Measurements from ENCODE around the gene LAMA2. TPM values are rescaled to one million over a fixed set of nuclear protein-coding genes. Genes with fewer than 3 reads are reported as not detected.

Gene LAMA2
- total and polyA plus RNA-seq, 4 experiments from 2014 or later: 0.20 to 0.87 (median 0.43) TPM

GRCh38 chr6:129498950-129499842, 616.3 kb downstream of the LAMA2 start:
- Histone ChIP-seq H3K27me3 (ENCODE audit: insufficient read depth, low read length) (no peaks in the 10 kb centered on the region), H3K4me3 (ENCODE audit: low read length in 2 of 2) (no peak overlapping the region), H3K9me3 (ENCODE audit: control insufficient read depth in 1 of 2, low read length in 2 of 2) (no peaks in the 10 kb centered on the region), H3K36me3 (ENCODE audit: insufficient read depth, low read length) (no peaks in the 10 kb centered on the region), H3K27ac (ENCODE audit: low read depth, low read length) (no peak overlapping the region), H3K4me1 (ENCODE audit: insufficient read depth, low read length) (peaks cover 21% of the 10 kb centered on the region)
- H3K36me3 Mint-ChIP-seq: no peaks in the 10 kb centered on the region
- H3K27me3 Mint-ChIP-seq: no peaks in the 10 kb centered on the region
- no peaks in the 10 kb centered on the region for H3K9me3 Mint-ChIP-seq
- peak overlapping the region; percentile 37 to 89 (median 76) for H3K4me3 Mint-ChIP-seq
- H3K27ac Mint-ChIP-seq: peak overlapping the region in 5 of 7 donors; percentile 1 to 50 (median 19)
- intact Hi-C loops (cut with micrococcal nuclease): loop anchor here (1.0 to 10.0 kb wide), 9 partner anchors 9 to 1706 kb away; no protein-coding TSS in a partner anchor
- H3K4me1 Mint-ChIP-seq: peaks cover 15 to 24% (median 19%) of the 10 kb centered on the region in 4 donors
- peak; percentile 29 to 62 (median 55) for DNase-seq
- CTCF ChIA-PET (ENCODE audit: partially characterized antibody): interaction anchor here (0.6 to 3.9 kb wide), 33 partner anchors 9 to 1983 kb away, joined by 3 to 35 read pairs (median 4); no protein-coding TSS in a partner anchor
- POLR2A ChIA-PET (ENCODE audit: partially characterized antibody): interaction anchor here (0.6 to 1.3 kb wide), 2 partner anchors 8 to 9 kb away, joined by 3 to 7 read pairs; no protein-coding TSS in a partner anchor

GRCh38 chr6:129499843-129500219, 616.9 kb downstream of the LAMA2 start:
- peaks cover 15 to 24% (median 19%) of the 10 kb centered on the region in 4 donors for H3K4me1 Mint-ChIP-seq
- Histone ChIP-seq H3K9me3 (ENCODE audit: control insufficient read depth in 1 of 2, low read length in 2 of 2) (no peaks in the 10 kb centered on the region), H3K27ac (ENCODE audit: low read depth, low read length) (no peak overlapping the region), H3K27me3 (ENCODE audit: insufficient read depth, low read length) (no peaks in the 10 kb centered on the region), H3K4me1 (ENCODE audit: insufficient read depth, low read length) (peaks cover 21% of the 10 kb centered on the region), H3K36me3 (ENCODE audit: insufficient read depth, low read length) (no peaks in the 10 kb centered on the region), H3K4me3 (ENCODE audit: low read length in 2 of 2) (no peak overlapping the region)
- no peaks in the 10 kb centered on the region for H3K27me3 Mint-ChIP-seq
- DNase-seq: no peak
- H3K36me3 Mint-ChIP-seq: no peaks in the 10 kb centered on the region
- POLR2A ChIA-PET (ENCODE audit: partially characterized antibody): interaction anchor here (0.6 to 1.3 kb wide), 2 partner anchors 8 to 9 kb away, joined by 3 to 7 read pairs; no protein-coding TSS in a partner anchor
- CTCF ChIA-PET (ENCODE audit: partially characterized antibody): interaction anchor here (0.6 to 3.9 kb wide), 30 partner anchors 9 to 1984 kb away, joined by 3 to 35 read pairs (median 4); no protein-coding TSS in a partner anchor
- no peaks in the 10 kb centered on the region for H3K9me3 Mint-ChIP-seq
- H3K4me3 Mint-ChIP-seq: no peak overlapping the region
- intact Hi-C loops (cut with micrococcal nuclease): loop anchor here (1.0 to 10.0 kb wide), 9 partner anchors 10 to 1705 kb away; no protein-coding TSS in a partner anchor
- no peak overlapping the region for H3K27ac Mint-ChIP-seq

- Mint-ChIP-seq H3K4me1 (peaks cover 15 to 24% (median 18%) of the 10 kb centered on the region in 4 donors), H3K27me3 (no peaks in the 10 kb centered on the region), H3K9me3 (no peaks in the 10 kb centered on the region), H3K27ac (peak overlapping the region in 3 of 7 donors; percentile 23 to 72 (median 52)), H3K4me3 (peak overlapping the region in 1 of 8 donors; percentile 51), H3K36me3 (no peaks in the 10 kb centered on the region)
- ChIA-PET POLR2A (ENCODE audit: partially characterized antibody) (interaction anchor here (1.5 kb wide), 1 partner anchor 11 kb away, joined by 6 read pairs; no protein-coding TSS in a partner anchor), CTCF (ENCODE audit: partially characterized antibody) (interaction anchor here (0.9 to 3.9 kb wide), 13 partner anchors 9 to 520 kb away, joined by 3 to 35 read pairs (median 5); no protein-coding TSS in a partner anchor)
- H3K36me3 ChIP-seq (ENCODE audit: insufficient read depth, low read length): no peaks in the 10 kb centered on the region
- no peak overlapping the region for H3K4me3 ChIP-seq (ENCODE audit: low read length in 2 of 2)
- intact Hi-C loops (cut with micrococcal nuclease): no loop called here
- peak in 1 of 5 donors; percentile 34 for DNase-seq
- no peak overlapping the region for H3K27ac ChIP-seq (ENCODE audit: low read depth, low read length)
- no peaks in the 10 kb centered on the region for H3K27me3 ChIP-seq (ENCODE audit: insufficient read depth, low read length)
- H3K9me3 ChIP-seq (ENCODE audit: control insufficient read depth in 1 of 2, low read length in 2 of 2): no peaks in the 10 kb centered on the region
- peaks cover 21% of the 10 kb centered on the region for H3K4me1 ChIP-seq (ENCODE audit: insufficient read depth, low read length)
Observed at GRCh38 chr6:129500958-129501739, 618.2 kb downstream of the LAMA2 start.

- POLR2A ChIA-PET (ENCODE audit: partially characterized antibody): interaction anchor here (1.5 kb wide), 1 partner anchor 11 kb away, joined by 6 read pairs; no protein-coding TSS in a partner anchor
- no peak overlapping the region for H3K4me3 Mint-ChIP-seq
- no peaks in the 10 kb centered on the region for H3K9me3 Mint-ChIP-seq
- H3K27ac Mint-ChIP-seq: peak overlapping the region in 1 of 7 donors; percentile 72
- CTCF ChIA-PET (ENCODE audit: partially characterized antibody): interaction anchor here (0.9 to 3.9 kb wide), 11 partner anchors 8 to 250 kb away, joined by 3 to 35 read pairs (median 5); no protein-coding TSS in a partner anchor
- H3K4me1 Mint-ChIP-seq: peaks cover 15 to 24% (median 18%) of the 10 kb centered on the region in 4 donors
- no peak for DNase-seq
- Histone ChIP-seq H3K36me3 (ENCODE audit: insufficient read depth, low read length) (no peaks in the 10 kb centered on the region), H3K4me3 (ENCODE audit: low read length in 2 of 2) (no peak overlapping the region), H3K9me3 (ENCODE audit: control insufficient read depth in 1 of 2, low read length in 2 of 2) (no peaks in the 10 kb centered on the region), H3K27ac (ENCODE audit: low read depth, low read length) (no peak overlapping the region), H3K4me1 (ENCODE audit: insufficient read depth, low read length) (peaks cover 21% of the 10 kb centered on the region), H3K27me3 (ENCODE audit: insufficient read depth, low read length) (no peaks in the 10 kb centered on the region)
- no peaks in the 10 kb centered on the region for H3K27me3 Mint-ChIP-seq
- intact Hi-C loops (cut with micrococcal nuclease): no loop called here
- no peaks in the 10 kb centered on the region for H3K36me3 Mint-ChIP-seq
Observed at GRCh38 chr6:129501740-129502660, 619.1 kb downstream of the LAMA2 start.

GRCh38 chr6:129504456-129504855, 621.5 kb downstream of the LAMA2 start:
- Histone ChIP-seq H3K9me3 (ENCODE audit: control insufficient read depth in 1 of 2, low read length in 2 of 2) (no peaks in the 10 kb centered on the region), H3K36me3 (ENCODE audit: insufficient read depth, low read length) (no peaks in the 10 kb centered on the region), H3K4me3 (ENCODE audit: low read length in 2 of 2) (no peak overlapping the region), H3K27ac (ENCODE audit: low read depth, low read length) (no peak overlapping the region), H3K27me3 (ENCODE audit: insufficient read depth, low read length) (no peaks in the 10 kb centered on the region), H3K4me1 (ENCODE audit: insufficient read depth, low read length) (peaks cover 11% of the 10 kb centered on the region)
- H3K27me3 Mint-ChIP-seq: no peaks in the 10 kb centered on the region
- H3K27ac Mint-ChIP-seq: no peak overlapping the region
- no peak for DNase-seq
- peaks cover 7 to 13% (median 8%) of the 10 kb centered on the region in 4 donors for H3K4me1 Mint-ChIP-seq
- intact Hi-C loops (cut with micrococcal nuclease): no loop called here
- no peaks in the 10 kb centered on the region for H3K9me3 Mint-ChIP-seq
- CTCF ChIA-PET (ENCODE audit: partially characterized antibody): no interaction called here
- POLR2A ChIA-PET (ENCODE audit: partially characterized antibody): no interaction called here
- H3K36me3 Mint-ChIP-seq: no peaks in the 10 kb centered on the region
- no peak overlapping the region for H3K4me3 Mint-ChIP-seq

- H3K4me1 Mint-ChIP-seq: no peaks in the 10 kb centered on the region
- no peak overlapping the region for H3K4me3 Mint-ChIP-seq
- no peak overlapping the region for H3K27ac ChIP-seq (ENCODE audit: low read depth, low read length)
- no peak overlapping the region for H3K4me3 ChIP-seq (ENCODE audit: low read length in 2 of 2)
- no peaks in the 10 kb centered on the region for H3K27me3 Mint-ChIP-seq
- intact Hi-C loops (cut with micrococcal nuclease): no loop called here
- no peaks in the 10 kb centered on the region for H3K9me3 Mint-ChIP-seq
- H3K27ac Mint-ChIP-seq: no peak overlapping the region
- H3K9me3 ChIP-seq (ENCODE audit: control insufficient read depth in 1 of 2, low read length in 2 of 2): no peaks in the 10 kb centered on the region
- POLR2A ChIA-PET (ENCODE audit: partially characterized antibody): no interaction called here
- no peaks in the 10 kb centered on the region for H3K36me3 Mint-ChIP-seq
- H3K27me3 ChIP-seq (ENCODE audit: insufficient read depth, low read length): no peaks in the 10 kb centered on the region
- CTCF ChIA-PET (ENCODE audit: partially characterized antibody): no interaction called here
- H3K4me1 ChIP-seq (ENCODE audit: insufficient read depth, low read length): no peaks in the 10 kb centered on the region
- no peak for DNase-seq
- H3K36me3 ChIP-seq (ENCODE audit: insufficient read depth, low read length): no peaks in the 10 kb centered on the region
Observed at GRCh38 chr6:129507059-129507807, 624.3 kb downstream of the LAMA2 start.

Data from CD4-positive, alpha-beta memory T cell (primary cell).